ENCODE measurements around the gene SETSIP.
"Not testable (repeated sequence)": the region's sequence is repeated elsewhere in the genome, so short reads cannot be mapped to it uniquely, and the experiment has no call there.

Gene SETSIP

GRCh38 chr1:92045766-92046495 is 29.3 kb downstream of the SETSIP start:
- DNase-seq, result no peak

GRCh38 chr1:92043621-92044020 is 31.6 kb downstream of the SETSIP start:
- no peak for DNase-seq

GRCh38 chr1:92040971-92041370 is 34.2 kb downstream of the SETSIP start:
- no peak for DNase-seq

- DNase-seq, result no peak
Observed at GRCh38 chr1:92038695-92039346, 36.4 kb downstream of the SETSIP start.

- no peak for DNase-seq
Observed at GRCh38 chr1:92037400-92037799, 37.8 kb downstream of the SETSIP start.

- DNase-seq, result no peak
Observed at GRCh38 chr1:92031281-92032110, 43.7 kb downstream of the SETSIP start.

GRCh38 chr1:92030656-92031107 is 44.5 kb downstream of the SETSIP start:
- DNase-seq, result no peak

GRCh38 chr1:92029241-92029922 is 45.8 kb downstream of the SETSIP start:
- DNase-seq, result no peak

GRCh38 chr1:92026806-92027205 is 48.4 kb downstream of the SETSIP start:
- DNase-seq, result no peak

GRCh38 chr1:92026042-92026441 is 49.2 kb downstream of the SETSIP start:
- not testable (repeated sequence) for DNase-seq

Measured in activated naive CD4-positive, alpha-beta T cell treated with anti-CD3 and anti-CD28 coated beads, Interleukin-2, amount 50 U/mL, for 16 hours (primary cell).